Stimulated activated CD4-positive, alpha-beta T cell treated with anti-CD3 and anti-CD28 coated beads, Interleukin-12 subunit alpha, Interleukin-12 subunit beta, amount 100 ng/mL, for 48 hours (primary cell): ENCODE results near the gene DCAF12.
A peak's percentile ranks its signal among the peaks of the same experiment; 100 is the strongest.
"Not testable (repeated sequence)": the region's sequence is repeated elsewhere in the genome, so short reads cannot be mapped to it uniquely, and the experiment has no call there.

Source experiments
- DNase-seq, 3 donors: peaks; one replicate each; pipeline ENCODE4 v3.0.0-alpha.2; 2020; ENCODE audit warnings: low read depth in 2 of 3, low spot score in 1 of 3

Gene DCAF12

GRCh38 chr9:34069831-34070230, 56.7 kb downstream of the DCAF12 start:
- DNase-seq, result no peak

DNA sequence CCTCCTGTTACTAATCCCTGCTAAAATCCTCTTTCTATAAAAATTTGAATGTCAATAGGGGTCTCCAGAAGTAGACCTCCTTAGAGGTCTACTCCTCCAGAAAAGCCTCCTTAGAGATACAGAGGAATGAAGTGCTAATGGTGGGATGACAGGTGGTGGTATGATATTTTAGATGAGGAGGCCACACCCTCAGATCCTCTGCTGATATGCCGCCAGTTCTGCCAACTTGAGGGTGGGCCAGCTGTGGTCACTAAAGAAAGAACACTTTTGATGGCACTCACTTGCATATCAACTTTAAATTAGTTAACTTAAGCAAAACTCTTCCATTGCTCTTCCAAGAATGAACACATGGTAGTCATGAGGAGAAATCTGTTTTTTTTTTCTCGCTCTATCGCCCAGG, 61.0 kb downstream of the DCAF12 start:
- DNase-seq, result no peak

- DNase-seq, result no peak
Observed at GRCh38 chr9:34059954-34060353, 66.5 kb downstream of the DCAF12 start.

- DNase-seq, result no peak
Observed at GRCh38 chr9:34059281-34059680, 67.2 kb downstream of the DCAF12 start.

DNA sequence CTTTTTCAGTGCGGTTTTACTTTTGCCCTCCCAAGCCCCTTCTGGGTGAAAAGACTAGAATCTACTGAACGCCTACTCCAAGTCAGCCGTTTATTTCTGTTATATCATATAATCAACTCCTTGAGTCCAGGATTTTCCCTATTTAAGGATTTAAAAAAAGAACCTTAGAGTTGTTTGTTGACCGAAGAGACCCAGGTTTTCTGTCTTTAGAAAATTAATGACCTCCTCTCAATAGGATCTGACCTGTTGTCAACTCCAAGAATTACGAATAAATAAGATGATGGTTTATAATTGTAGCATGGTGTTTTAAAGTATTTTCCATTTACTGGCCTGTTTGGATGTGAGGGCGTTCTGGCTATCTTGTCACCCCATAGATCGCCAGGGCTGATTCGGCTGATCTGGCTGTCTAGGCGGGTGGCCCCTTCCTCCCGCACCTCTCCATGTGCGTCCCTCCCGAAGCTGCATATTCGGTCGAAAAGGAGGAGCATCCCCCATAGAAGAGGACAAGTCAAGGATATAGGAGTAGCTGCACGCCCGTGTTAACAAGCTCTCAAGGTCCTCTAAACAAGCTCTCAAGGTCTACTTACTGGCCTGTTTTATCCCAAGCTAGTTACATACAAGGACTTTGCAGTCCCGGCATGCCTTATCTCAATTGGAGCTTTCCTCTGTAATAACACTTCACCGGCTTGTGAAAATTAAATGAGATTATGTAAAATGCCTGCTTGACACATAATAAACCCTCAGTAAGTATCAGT, 76.7 kb downstream of the DCAF12 start:
- no peak for DNase-seq

- peak; percentile 93 to 97 (median 95) for DNase-seq
Observed at GRCh38 chr9:34048727-34049629, 77.5 kb downstream of the DCAF12 start, which contains the start of gene UBAP2. Gene UBAP2 (minus strand): TSS chr9:34048887. CDS start chr9:34017148, 31,739 bp downstream.

DNA sequence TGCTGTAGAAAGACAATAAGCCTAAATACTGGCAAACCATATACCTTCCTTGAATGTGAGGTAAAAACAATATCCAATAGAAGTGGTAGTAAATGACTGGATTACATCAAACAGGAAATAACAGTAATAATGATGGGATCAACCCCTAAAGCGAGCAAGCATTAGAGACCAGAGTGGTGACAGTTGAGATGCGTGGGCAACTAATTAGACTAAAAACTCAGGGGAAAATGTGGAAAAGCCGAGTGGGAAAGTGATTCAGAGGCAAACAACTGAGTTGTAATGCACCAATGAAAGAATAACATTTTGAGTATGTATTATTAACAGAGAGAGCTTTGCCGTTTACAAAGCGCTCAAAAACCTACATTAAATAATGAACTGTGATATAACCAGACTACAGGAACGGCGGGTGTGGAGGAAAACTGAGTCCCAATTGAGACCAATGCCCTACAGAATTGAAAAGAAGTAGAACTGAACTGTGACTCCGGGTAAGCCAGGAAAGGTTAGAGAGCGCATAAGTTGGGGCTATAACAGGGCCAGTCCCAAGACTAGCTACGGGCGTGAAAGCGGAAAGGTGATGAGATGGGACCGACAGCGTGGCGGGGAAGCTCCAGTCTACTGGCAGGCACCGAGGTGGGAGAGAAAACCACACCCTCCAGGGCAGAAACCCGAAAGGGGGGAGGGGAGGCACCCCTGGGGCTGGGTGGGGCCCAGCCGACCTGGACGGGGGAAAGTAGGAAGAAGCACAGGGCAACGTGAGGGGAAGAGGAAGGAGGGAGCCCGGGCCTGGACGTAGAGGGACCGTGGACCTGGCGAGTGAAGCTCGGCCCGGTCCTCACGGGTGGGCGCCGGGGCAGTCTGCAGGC, 78.4 kb downstream of the DCAF12 start:
- DNase-seq, result peak; percentile 36 to 50 (median 42)

DNA sequence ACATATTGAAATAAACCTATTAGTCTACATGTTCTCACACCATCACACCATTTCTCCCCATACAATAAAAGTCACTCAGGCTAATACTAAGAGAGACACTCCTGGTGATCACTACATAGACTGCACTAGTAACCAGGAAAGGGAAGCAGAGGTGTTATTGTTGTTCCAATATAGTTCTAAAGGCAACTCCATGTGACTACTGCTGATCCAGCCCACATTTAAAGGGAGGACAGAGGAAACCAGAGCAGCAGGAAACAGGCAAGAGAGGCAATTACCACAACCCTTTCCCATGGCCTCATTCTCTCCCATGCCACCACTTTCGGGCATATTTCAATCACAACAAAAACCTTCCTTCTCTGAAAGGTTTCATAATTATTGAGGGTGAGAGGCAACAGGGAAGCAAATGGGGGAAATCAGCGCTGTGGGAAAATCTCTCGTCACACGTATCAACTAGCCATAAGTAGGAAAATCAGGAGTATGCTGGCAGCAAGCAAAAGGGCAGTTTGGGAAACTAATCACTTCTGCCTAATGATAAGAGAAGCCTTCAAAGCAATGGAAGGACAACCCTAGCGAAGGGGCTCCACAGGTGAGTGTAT, 79.6 kb downstream of the DCAF12 start:
- DNase-seq, result no peak

- no peak for DNase-seq
Observed at GRCh38 chr9:34045903-34046302, 80.6 kb downstream of the DCAF12 start.

DNA sequence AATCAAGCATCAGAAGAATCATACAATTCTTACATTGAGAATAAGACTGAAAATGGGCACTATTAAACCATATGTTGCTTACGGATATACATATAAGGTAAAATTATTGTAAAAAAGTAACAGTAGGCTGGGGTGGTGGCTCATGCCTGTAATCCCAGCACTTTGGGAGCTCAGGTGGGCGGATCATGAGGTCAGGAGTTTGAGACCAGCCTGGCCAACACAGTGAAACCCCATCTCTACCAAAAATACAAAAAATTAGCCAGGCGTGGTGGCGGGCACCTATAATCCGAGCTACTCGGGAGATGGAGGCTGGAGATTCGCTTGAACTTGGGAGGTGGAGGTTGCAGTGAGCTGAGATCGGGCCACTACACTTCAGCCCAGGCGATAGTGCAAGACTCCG, 84.4 kb downstream of the DCAF12 start:
- not testable (repeated sequence) for DNase-seq

- DNase-seq, result not testable (repeated sequence)
Observed at GRCh38 chr9:34038851-34039250, 87.6 kb downstream of the DCAF12 start.

- no peak for DNase-seq
Observed at GRCh38 chr9:34037626-34038025, 88.9 kb downstream of the DCAF12 start.

GRCh38 chr9:34036625-34037024, 89.9 kb downstream of the DCAF12 start:
- no peak for DNase-seq
